H1 (cell line): ENCODE data around the gene FLT1. TPM values are rescaled to one million over a fixed set of nuclear protein-coding genes. Genes with fewer than 3 reads are reported as not detected.

Experiments used
- CTCF ChIA-PET: fragments of 300-600 bp; sonication (Branson Sonifier 250); formaldehyde crosslinking; loops from one replicate; lab custom pipeline; 2021; ENCODE audit not compliant: partially characterized antibody; lab: Charles Lee
- POLR2A ChIA-PET: fragments of 300-600 bp; sonication (Branson Sonifier 250); formaldehyde crosslinking; loops from one replicate; lab custom pipeline; 2021; ENCODE audit warnings: inconsistent platforms; ENCODE audit not compliant: partially characterized antibody; lab: Charles Lee
- DNase-seq, 2 experiments: peaks; one replicate each; pipeline versions ENCODE4 v3.0.0 to v3.0.0-alpha.2; 2010 to 2022; ENCODE audit warnings: low spot score in 2 of 2, low read depth in 1 of 2, mixed read lengths in 1 of 2
- FAIRE-seq: peaks from 2 replicates; lab custom pipeline; 2011; peaks lifted over from hg19 to GRCh38; lab: Jason Lieb, UNC
- H2AFZ ChIP-seq: 2 replicates; pipeline ENCODE4 v1.8.1; 2012; ENCODE audit warnings: low read length, inconsistent platforms
- H2AK5ac ChIP-seq: 2 replicates; pipeline ENCODE4 v1.6.1; 2013; ENCODE audit warnings: low read depth, low read length
- H2BK120ac ChIP-seq: replicated peaks from 2 replicates; pipeline ENCODE3; 2013; ENCODE audit warnings: low read depth, low read length, inconsistent platforms
- H2BK12ac ChIP-seq: 2 replicates; pipeline ENCODE4 v1.6.1; 2013; ENCODE audit warnings: low read depth, low read length
- H2BK15ac ChIP-seq: 2 replicates; pipeline ENCODE4 v1.6.1; 2013; ENCODE audit warnings: low read length
- H2BK20ac ChIP-seq: 2 replicates; pipeline ENCODE4 v1.6.1; 2013; ENCODE audit warnings: low read length
- H2BK5ac ChIP-seq: 2 replicates; pipeline ENCODE4 v1.6.1; 2013; ENCODE audit warnings: low read depth, low read length
- H3K14ac ChIP-seq: 2 replicates; pipeline ENCODE4 v1.6.1; 2013; ENCODE audit warnings: inconsistent platforms; ENCODE audit not compliant: insufficient read length
- H3K18ac ChIP-seq: 2 replicates; pipeline ENCODE4 v1.6.1; 2013; ENCODE audit warnings: low read length; ENCODE audit errors: extremely low read depth
- H3K23ac ChIP-seq: 2 replicates; pipeline ENCODE4 v1.6.1; 2013; ENCODE audit warnings: inconsistent platforms; ENCODE audit not compliant: insufficient read length
- H3K23me2 ChIP-seq: 2 replicates; pipeline ENCODE4 v1.6.1; 2013; ENCODE audit warnings: low read depth, low read length
- H3K27ac ChIP-seq: 2 replicates; pipeline ENCODE4 v1.6.1; 2011; ENCODE audit warnings: low read depth, low read length, inconsistent platforms
- H3K27me3 ChIP-seq, 4 experiments: replicated peaks in 1 of 4; 1 replicate in 1 of 4; 2 replicates in 3 of 4; pipeline versions ENCODE4 v1.6.1 to v1.8.1; 2011 to 2013; ENCODE audit warnings: low read length in 3 of 4, mild to moderate bottlenecking in 3 of 4, inconsistent platforms in 2 of 4, mixed read lengths in 2 of 4, moderate library complexity in 1 of 4; ENCODE audit not compliant: control insufficient read depth in 3 of 4, insufficient read depth in 3 of 4; ENCODE audit errors: extremely low read depth in 1 of 4
- H3K36me3 ChIP-seq, 4 experiments: 2 replicates each; pipeline versions ENCODE4 v1.6.1 to v1.8.1; 2011 to 2013; ENCODE audit warnings: mild to moderate bottlenecking in 4 of 4, low read length in 3 of 4, moderate library complexity in 2 of 4, control low read depth in 1 of 4, inconsistent platforms in 1 of 4; ENCODE audit not compliant: insufficient read depth in 4 of 4, control insufficient read depth in 2 of 4
- H3K4ac ChIP-seq: replicated peaks from 2 replicates; pipeline ENCODE3; 2013; ENCODE audit warnings: low read length, low read depth, mixed read lengths, inconsistent platforms; ENCODE audit not compliant: insufficient read length
- H3K4me1 ChIP-seq, 4 experiments: replicated peaks in 1 of 4; 1 replicate in 1 of 4; 2 replicates in 3 of 4; pipeline versions ENCODE4 v1.6.1 to v1.8.1; 2011 to 2013; ENCODE audit warnings: low read length in 3 of 4, inconsistent platforms in 2 of 4, mixed read lengths in 1 of 4; ENCODE audit not compliant: insufficient read depth in 4 of 4, control insufficient read depth in 3 of 4
- H3K4me2 ChIP-seq, 2 experiments: 2 replicates each; pipeline versions ENCODE4 v1.6.1 to v1.8.1; 2011 to 2013; ENCODE audit warnings: low read depth in 2 of 2, low read length in 2 of 2, control low read depth in 1 of 2, inconsistent platforms in 1 of 2, mild to moderate bottlenecking in 1 of 2; ENCODE audit not compliant: insufficient read depth in 1 of 2
- H3K4me3 ChIP-seq, 4 experiments: fragments of 200-600, 300-600 bp in 1 of 4; sonication (generic), shearing (Covaris generic), sonication (Bioruptor Twin) in 1 of 4; 2 replicates each; pipeline versions ENCODE4 v1.5.1 to v1.8.1; 2011 to 2016; ENCODE audit warnings: low read length in 4 of 4, low read depth in 3 of 4, control low read depth in 2 of 4, inconsistent platforms in 2 of 4, mild to moderate bottlenecking in 2 of 4, mixed read lengths in 1 of 4, moderate library complexity in 1 of 4; ENCODE audit not compliant: insufficient read depth in 2 of 4; ENCODE audit errors: extremely low read depth in 1 of 4
- H3K56ac ChIP-seq: replicated peaks from 2 replicates; pipeline ENCODE3; 2013; ENCODE audit warnings: low read depth, mild to moderate bottlenecking, mixed read lengths, low read length, inconsistent platforms; ENCODE audit not compliant: insufficient read length
- H3K79me1 ChIP-seq: 2 replicates; pipeline ENCODE4 v1.6.1; 2013; ENCODE audit warnings: low read depth, low read length, control low read depth
- H3K79me2 ChIP-seq, 2 experiments: 2 replicates each; pipeline versions ENCODE4 v1.6.1 to v1.8.1; 2012 to 2013; ENCODE audit warnings: low read length in 2 of 2, mild to moderate bottlenecking in 2 of 2, inconsistent platforms in 1 of 2; ENCODE audit not compliant: insufficient read depth in 2 of 2, control insufficient read depth in 1 of 2
- H3K9ac ChIP-seq, 4 experiments: replicated peaks in 1 of 4; 1 replicate in 1 of 4; 2 replicates in 3 of 4; pipeline versions ENCODE4 v1.6.1 to v1.8.1; 2011 to 2013; ENCODE audit warnings: low read depth in 3 of 4, low read length in 3 of 4, control low read depth in 2 of 4, mild to moderate bottlenecking in 2 of 4, moderate library complexity in 2 of 4, inconsistent platforms in 1 of 4; ENCODE audit errors: extremely low read depth in 1 of 4
- H3K9me3 ChIP-seq, 2 experiments: 2 replicates each; pipeline versions ENCODE4 v1.6.1 to v1.8.1; 2012 to 2013; ENCODE audit warnings: mild to moderate bottlenecking in 2 of 2, moderate library complexity in 2 of 2, control low read depth in 1 of 2, inconsistent platforms in 1 of 2, low read depth in 1 of 2, low read length in 1 of 2, mixed read lengths in 1 of 2; ENCODE audit not compliant: insufficient read depth in 2 of 2
- H4K20me1 ChIP-seq, 2 experiments: replicated peaks in 1 of 2; 2 replicates each; pipeline versions ENCODE3 to v1.8.1; 2011 to 2013; ENCODE audit warnings: inconsistent platforms in 2 of 2, low read length in 2 of 2, mild to moderate bottlenecking in 1 of 2; ENCODE audit not compliant: insufficient read depth in 2 of 2, control insufficient read depth in 1 of 2
- H4K5ac ChIP-seq: 2 replicates; pipeline ENCODE4 v1.6.1; 2013; ENCODE audit warnings: low read length, low read depth, mixed read lengths, inconsistent platforms; ENCODE audit not compliant: insufficient read length
- H4K8ac ChIP-seq: 2 replicates; pipeline ENCODE4 v1.8.0; 2013; ENCODE audit warnings: mild to moderate bottlenecking, moderate library complexity, low read length, inconsistent platforms; ENCODE audit not compliant: insufficient read depth; ENCODE audit errors: extremely low read depth
- H4K91ac ChIP-seq: replicated peaks from 2 replicates; pipeline ENCODE3; 2013; ENCODE audit warnings: low read length, mixed read lengths, inconsistent platforms; ENCODE audit not compliant: insufficient read length
- BCL11A ChIP-seq, 2 experiments: IDR thresholded peaks; one replicate each; pipeline ENCODE4 v1.6.1; 2011; ENCODE audit warnings: low read depth in 2 of 2, low read length in 2 of 2, mild to moderate bottlenecking in 2 of 2
- CREB1 ChIP-seq: IDR thresholded peaks from 2 replicates; pipeline ENCODE4 v1.6.1; 2012; ENCODE audit warnings: inconsistent platforms
- CTBP2 ChIP-seq: IDR thresholded peaks from 2 replicates; pipeline ENCODE4 v1.7.0; 2011; ENCODE audit warnings: borderline replicate concordance, mild to moderate bottlenecking, moderate library complexity, mixed read lengths, low read length; ENCODE audit not compliant: insufficient read depth, insufficient read length
- GTF2F1 ChIP-seq: IDR thresholded peaks from 2 replicates; pipeline ENCODE4 v1.6.1; 2012; ENCODE audit warnings: low read depth, low read length, improper control_type of control experiment, borderline replicate concordance
- HDAC2 ChIP-seq, 2 experiments: fragments of 300-600 bp in 1 of 2; sonication (generic) in 1 of 2; IDR thresholded peaks; 2 replicates each; pipeline ENCODE4 v1.6.1; 2011 to 2012; ENCODE audit warnings: low read depth in 2 of 2, low read length in 2 of 2, mild to moderate bottlenecking in 2 of 2, moderate library complexity in 2 of 2, borderline replicate concordance in 1 of 2, inconsistent platforms in 1 of 2
- NRF1 ChIP-seq: IDR thresholded peaks from 2 replicates; pipeline ENCODE4 v1.6.1; 2011; ENCODE audit warnings: mild to moderate bottlenecking, low read depth, low read length, improper control_type of control experiment
- POLR2A ChIP-seq, 2 experiments: IDR thresholded peaks; 1 replicate in 1 of 2; 2 replicates in 1 of 2; pipeline ENCODE4 v1.6.1; 2011; ENCODE audit warnings: low read depth in 2 of 2, low read length in 2 of 2, mild to moderate bottlenecking in 2 of 2; ENCODE audit errors: control extremely low read depth in 1 of 2
- RFX5 ChIP-seq: IDR thresholded peaks from 2 replicates; pipeline ENCODE4 v1.6.1; 2011; ENCODE audit warnings: low read depth, low read length, improper control_type of control experiment, borderline replicate concordance
- RNF2 ChIP-seq: fragments of 200-900, 300-1000 bp; sonication (generic); IDR thresholded peaks from 2 replicates; pipeline ENCODE4 v1.7.1; 2016; ENCODE audit warnings: borderline replicate concordance, low read depth, mild to moderate bottlenecking, antibody characterized with exemption, low read length; ENCODE audit not compliant: poor library complexity, severe bottlenecking; ENCODE audit errors: missing control alignments
- SIN3A ChIP-seq, 2 experiments: IDR thresholded peaks in 1 of 2; conservative IDR thresholded peaks in 1 of 2; 2 replicates each; pipeline ENCODE4 v1.6.1; 2011 to 2012; ENCODE audit warnings: low read length in 2 of 2, improper control_type of control experiment in 1 of 2, low read depth in 1 of 2, mild to moderate bottlenecking in 1 of 2
- SIRT6 ChIP-seq: IDR thresholded peaks from one replicate; pipeline ENCODE4 v1.7.1; 2012; ENCODE audit warnings: low read length, inconsistent platforms
- SRF ChIP-seq: IDR thresholded peaks from 2 replicates; pipeline ENCODE4 v1.6.1; 2011; ENCODE audit warnings: mild to moderate bottlenecking, low read depth, low read length, moderate library complexity
- TAF1 ChIP-seq: IDR thresholded peaks from 2 replicates; pipeline ENCODE4 v1.6.1; 2011; ENCODE audit warnings: mild to moderate bottlenecking, low read depth, low read length
- TCF12 ChIP-seq: IDR thresholded peaks from 2 replicates; pipeline ENCODE4 v1.6.1; 2011; ENCODE audit warnings: low read depth, mild to moderate bottlenecking, low read length
- WGBS, 2 experiments: shearing (Covaris generic) in 1 of 2; methylation state at CpG; one replicate each; pipeline versions ENCODE4 v1.1.6 to v1.1.7; 2013 to 2015; ENCODE audit warnings: low lambda C conversion rate in 2 of 2, mixed read lengths in 2 of 2, inconsistent platforms in 1 of 2, low coverage in 1 of 2, missing lambda C conversion rate in 1 of 2; ENCODE audit not compliant: insufficient replicate concordance in 2 of 2, insufficient coverage in 1 of 2, insufficient read length in 1 of 2; ENCODE audit errors: extremely low coverage in 1 of 2, missing lambda C conversion rate in 1 of 2; 5-methylcytosine and 5-hydroxymethylcytosine counted together
- polyA plus RNA-seq, 7 experiments: library from polyadenylated mRNA; depleted of rRNA in 3 of 7; stranded (reverse) in 5 of 7; unstranded in 2 of 7; fragments of >200 nt in 5 of 7; fragments of 200-250 nt in 2 of 7; gene quantifications; 1 replicate in 5 of 7; 2 replicates in 1 of 7; 4 replicates in 1 of 7; pipeline versions ENCODE4 v1.2.1 to v1.2.3, GENCODE V29; 2011 to 2013; ENCODE audit warnings: missing spikeins in 2 of 7, mixed read lengths in 2 of 7
- total RNA-seq: library from RNA; stranded (reverse); fragmentation: NEBNext Ultra II Directional; extraction: Animal tissue kit (Norgen Biotek cat#: 25700); gene quantifications from 2 replicates; pipeline ENCODE4 v1.2.1, GENCODE V29; 2021

The FLT1 gene
- total and polyA plus RNA-seq, 2 of the 8 experiments (the other 6 are each of a cell fraction or from before 2014, with no cell fraction given), result 19.7 to 90.2 TPM

DNA sequence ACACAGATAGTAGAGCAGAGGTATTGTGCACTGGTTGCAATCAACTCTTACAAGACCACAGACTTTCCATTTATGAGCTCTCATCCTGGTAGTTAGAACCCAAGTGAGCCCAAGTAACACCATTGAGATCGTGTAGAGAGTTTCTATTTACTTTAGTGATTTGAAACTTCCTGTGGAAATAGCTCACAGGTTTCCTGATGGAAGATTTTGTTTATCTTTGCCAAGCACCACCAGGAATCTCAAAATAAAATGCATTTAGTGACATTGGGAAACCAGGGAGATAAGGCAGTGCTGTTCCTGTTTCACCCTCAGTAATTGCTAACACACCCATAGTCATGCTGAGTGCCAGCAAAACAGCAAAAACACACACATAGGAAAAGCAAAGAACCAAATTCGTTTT is 102.5 kb downstream of the FLT1 start:
- DNase-seq, result no peak
- Histone ChIP-seq H3K27ac (no peak overlapping the region; the same call in 1 of the 2 replicates), H2BK5ac (no peak overlapping the region), H2BK15ac (no peak overlapping the region), H3K4me1 (peaks cover 0 to 10% (median 0%) of the 10 kb centered on the region in 4 experiments; a peak in 3 of 7 replicates), H3K36me3 (peaks cover 9 to 62% (median 40%) of the 10 kb centered on the region in 4 experiments), H2AK5ac (no peak overlapping the region), H3K79me1 (no peaks in the 10 kb centered on the region), H3K9me3 (no peaks in the 10 kb centered on the region), H2AFZ (no peak overlapping the region), H3K56ac (no peak overlapping the region), H2BK12ac (no peak overlapping the region), H3K27me3 (no peaks in the 10 kb centered on the region), H4K20me1 (peaks cover 1 to 2% of the 10 kb centered on the region in 2 experiments), H3K23ac (no peak overlapping the region), H3K4me2 (no peak overlapping the region), H3K14ac (no peak overlapping the region), H3K9ac (no peak overlapping the region), H4K5ac (no peak overlapping the region), H3K4ac (no peak overlapping the region), H2BK20ac (no peak overlapping the region), H4K8ac (no peak overlapping the region), H2BK120ac (no peak overlapping the region), H3K79me2 (no peaks in the 10 kb centered on the region; a peak in 1 of 4 replicates), H3K23me2 (no peaks in the 10 kb centered on the region), H3K18ac (no peak overlapping the region), H4K91ac (no peak overlapping the region), H3K4me3 (no peak overlapping the region)
- CTCF ChIA-PET, result interaction anchor here (0.6 kb wide), 2 partner anchors 82 to 332 kb away, joined by 3 read pairs; no protein-coding TSS in a partner anchor
- POLR2A ChIA-PET, result no interaction called here
- WGBS, 2 experiments, result 73% methylated on average over 2 of the region's 2 CpGs; no CpG with 5 or more reads in 1 of the 2 experiments
- no peak for FAIRE-seq
- no peak for TF ChIP-seq HDAC2 (IDR thresholded peaks at IDR 0.05; ENCODE audit: borderline replicate concordance in 1 of 2, low read depth in 2 of 2, low read length in 2 of 2)
- TF ChIP-seq GTF2F1, result no peak
- no peak for TF ChIP-seq SIRT6
- TF ChIP-seq NRF1, result no peak
- no peak for TF ChIP-seq TAF1
- no peak for TF ChIP-seq CTBP2
- no peak for TF ChIP-seq RNF2
- TF ChIP-seq TCF12, result no peak
- TF ChIP-seq POLR2A (IDR thresholded peaks at IDR 0.05; ENCODE audit: control extremely low read depth in 1 of 2, low read depth in 2 of 2, low read length in 2 of 2), result no peak
- TF ChIP-seq SIN3A (conservative IDR thresholded peaks at IDR 0.05 in 1 of 2, IDR thresholded peaks at IDR 0.05 in 1 of 2; ENCODE audit: low read depth in 1 of 2, low read length in 2 of 2), result no peak
- TF ChIP-seq RFX5, result no peak
- TF ChIP-seq BCL11A (IDR thresholded peaks at IDR 0.05; ENCODE audit: low read depth in 2 of 2, low read length in 2 of 2), result no peak
- TF ChIP-seq CREB1, result no peak
- TF ChIP-seq SRF, result no peak
